SW 1271 (cell line): ENCODE data around the gene CCR6.
"Not testable (repeated sequence)": the region's sequence is repeated elsewhere in the genome, so short reads cannot be mapped to it uniquely, and the experiment has no call there.

Source experiments
- DNase-seq, 2 experiments: peaks; one replicate each; lab custom pipeline; 2025; lab: John Stamatoyannopoulos, UW

Gene CCR6

GRCh38 chr6:167141667-167142432, 19.0 kb downstream of the CCR6 start:
- DNase-seq, result peak in 1 of 2 experiments; percentile 17

- no peak for DNase-seq
Measured at GRCh38 chr6:167142433-167142761, 19.5 kb downstream of the CCR6 start.

- no peak for DNase-seq
Measured at GRCh38 chr6:167143041-167143440, 20.1 kb downstream of the CCR6 start.

- no peak for DNase-seq
Measured at GRCh38 chr6:167145461-167145860, 22.6 kb downstream of the CCR6 start.

- DNase-seq, result no peak
Measured at GRCh38 chr6:167146135-167146534, 23.2 kb downstream of the CCR6 start.

GRCh38 chr6:167146977-167147376, 24.1 kb downstream of the CCR6 start:
- DNase-seq, result no peak

- no peak for DNase-seq
Measured at GRCh38 chr6:167148021-167148420, 25.1 kb downstream of the CCR6 start.

- DNase-seq, result no peak
Measured at GRCh38 chr6:167148997-167149396, 26.1 kb downstream of the CCR6 start.

GRCh38 chr6:167150941-167151549, 28.1 kb downstream of the CCR6 start:
- DNase-seq, result no peak

- DNase-seq, result no peak
Measured at GRCh38 chr6:167151648-167152047, 28.8 kb downstream of the CCR6 start.

GRCh38 chr6:167152862-167153261, 30.0 kb downstream of the CCR6 start:
- no peak for DNase-seq

GRCh38 chr6:167153521-167153959, 30.6 kb downstream of the CCR6 start:
- no peak for DNase-seq

- no peak for DNase-seq
Measured at GRCh38 chr6:167154291-167154690, 31.4 kb downstream of the CCR6 start.

- no peak for DNase-seq
Measured at GRCh38 chr6:167154895-167155294, 32.0 kb downstream of the CCR6 start.

- no peak for DNase-seq
Measured at GRCh38 chr6:167157414-167157813, 34.5 kb downstream of the CCR6 start.

- no peak for DNase-seq
Measured at GRCh38 chr6:167157863-167158262, 35.0 kb downstream of the CCR6 start, which contains the start of gene GPR31. GPR31 (minus strand) TSS chr6:167157980; CDS start chr6:167157831, 149 bp downstream.

- DNase-seq, result no peak
Measured at GRCh38 chr6:167161851-167162467, 39.1 kb downstream of the CCR6 start.

- DNase-seq, result no peak
Measured at GRCh38 chr6:167162591-167162990, 39.7 kb downstream of the CCR6 start.

- DNase-seq, result no peak
Measured at GRCh38 chr6:167163476-167164011, 40.6 kb downstream of the CCR6 start.

GRCh38 chr6:167164261-167164660, 41.4 kb downstream of the CCR6 start:
- DNase-seq, result no peak

GRCh38 chr6:167165858-167166471, 43.1 kb downstream of the CCR6 start:
- no peak for DNase-seq

GRCh38 chr6:167167699-167168098, 44.8 kb downstream of the CCR6 start:
- not testable (repeated sequence) for DNase-seq
